ENCODE data around the gene SLC22A2. TPM values are rescaled to one million over a fixed set of nuclear protein-coding genes. Genes with fewer than 3 reads are reported as not detected.

The SLC22A2 gene
- total and polyA plus RNA-seq, 9 of the 15 experiments (the other 6 are each of a cell fraction or from before 2014, with no cell fraction given), result not detected

DNA sequence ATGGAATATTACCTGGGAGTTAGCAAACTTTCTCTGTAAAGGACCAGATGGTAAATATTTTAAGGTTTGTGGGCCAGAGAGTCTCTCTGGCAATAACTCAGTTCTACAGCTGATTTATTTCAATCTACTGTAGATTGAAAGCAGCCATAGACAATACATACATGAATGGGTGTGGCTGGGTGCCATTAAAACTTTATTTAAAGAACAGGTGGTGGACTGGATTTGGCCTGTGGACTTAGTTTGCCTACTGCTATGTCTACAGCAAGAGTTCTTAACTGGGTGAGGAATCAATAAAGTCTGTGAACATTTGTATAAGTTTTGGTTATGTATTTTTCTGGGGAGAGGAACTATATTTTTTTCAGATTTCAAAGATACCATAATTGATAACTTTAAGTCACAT, 55.1 kb downstream of the SLC22A2 start:
- ChIA-PET POLR2A (no interaction called here), CTCF (ENCODE audit: low intra/inter-chr PET ratio) (no interaction called here)
- BruUV-seq (replicated peaks), result no TSS peak
- no peak for FAIRE-seq
- H3K9me3 ChIP-seq (replicated peaks; ENCODE audit: control insufficient read depth, insufficient read depth, low read depth, low read length), result no peaks in the 10 kb centered on the region
- no peaks in the 10 kb centered on the region for H3K27me3 ChIP-seq (ENCODE audit: control insufficient read depth in 2 of 2, insufficient read depth in 2 of 2, low read length in 2 of 2)
- H3K9me1 ChIP-seq (ENCODE audit: control insufficient read depth, insufficient read depth, low read length), result no peaks in the 10 kb centered on the region
- no peaks in the 10 kb centered on the region for H3K79me2 ChIP-seq (ENCODE audit: control insufficient read depth, insufficient read depth, low read length)
- no peaks in the 10 kb centered on the region for H3K4me1 ChIP-seq (replicated peaks in 1 of 2; ENCODE audit: control insufficient read depth in 2 of 2, insufficient read depth in 2 of 2, low read length in 2 of 2)
- TF ChIP-seq, protein P1, sequence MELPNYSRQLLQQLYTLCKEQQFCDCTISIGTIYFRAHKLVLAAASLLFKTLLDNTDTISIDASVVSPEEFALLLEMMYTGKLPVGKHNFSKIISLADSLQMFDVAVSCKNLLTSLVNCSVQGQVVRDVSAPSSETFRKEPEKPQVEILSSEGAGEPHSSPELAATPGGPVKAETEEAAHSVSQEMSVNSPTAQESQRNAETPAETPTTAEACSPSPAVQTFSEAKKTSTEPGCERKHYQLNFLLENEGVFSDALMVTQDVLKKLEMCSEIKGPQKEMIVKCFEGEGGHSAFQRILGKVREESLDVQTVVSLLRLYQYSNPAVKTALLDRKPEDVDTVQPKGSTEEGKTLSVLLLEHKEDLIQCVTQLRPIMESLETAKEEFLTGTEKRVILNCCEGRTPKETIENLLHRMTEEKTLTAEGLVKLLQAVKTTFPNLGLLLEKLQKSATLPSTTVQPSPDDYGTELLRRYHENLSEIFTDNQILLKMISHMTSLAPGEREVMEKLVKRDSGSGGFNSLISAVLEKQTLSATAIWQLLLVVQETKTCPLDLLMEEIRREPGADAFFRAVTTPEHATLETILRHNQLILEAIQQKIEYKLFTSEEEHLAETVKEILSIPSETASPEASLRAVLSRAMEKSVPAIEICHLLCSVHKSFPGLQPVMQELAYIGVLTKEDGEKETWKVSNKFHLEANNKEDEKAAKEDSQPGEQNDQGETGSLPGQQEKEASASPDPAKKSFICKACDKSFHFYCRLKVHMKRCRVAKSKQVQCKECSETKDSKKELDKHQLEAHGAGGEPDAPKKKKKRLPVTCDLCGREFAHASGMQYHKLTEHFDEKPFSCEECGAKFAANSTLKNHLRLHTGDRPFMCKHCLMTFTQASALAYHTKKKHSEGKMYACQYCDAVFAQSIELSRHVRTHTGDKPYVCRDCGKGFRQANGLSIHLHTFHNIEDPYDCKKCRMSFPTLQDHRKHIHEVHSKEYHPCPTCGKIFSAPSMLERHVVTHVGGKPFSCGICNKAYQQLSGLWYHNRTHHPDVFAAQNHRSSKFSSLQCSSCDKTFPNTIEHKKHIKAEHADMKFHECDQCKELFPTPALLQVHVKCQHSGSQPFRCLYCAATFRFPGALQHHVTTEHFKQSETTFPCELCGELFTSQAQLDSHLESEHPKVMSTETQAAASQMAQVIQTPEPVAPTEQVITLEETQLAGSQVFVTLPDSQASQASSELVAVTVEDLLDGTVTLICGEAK (IDR thresholded peaks at IDR 0.05), result peak; percentile 51
- TF ChIP-seq, protein P1 (CRISPR knock-in tag; IDR thresholded peaks at IDR 0.05), result no peak
- TF ChIP-seq SRSF1 (IDR thresholded peaks at IDR 0.05; ENCODE audit: low read depth, low read length), result no peak
- in situ Hi-C loops (cut with MboI), result no loop called here
- H3K9ac ChIP-seq (ENCODE audit: insufficient read depth in 1 of 2, low read depth in 2 of 2, low read length in 2 of 2), result no peak overlapping the region
- no peak overlapping the region for H3K27ac ChIP-seq (ENCODE audit: extremely low read depth, low read depth, low read length)
- no peaks in the 10 kb centered on the region for H4K20me1 ChIP-seq (replicated peaks; ENCODE audit: control insufficient read depth, insufficient read depth, low read length)
- H3K4me3 ChIP-seq, result no peak overlapping the region
- no peak for DNase-seq (ENCODE audit: extremely low read depth in 1 of 4, low spot score in 3 of 4)
- H3K36me3 ChIP-seq (ENCODE audit: control insufficient read depth, insufficient read depth, low read length), result no peaks in the 10 kb centered on the region
- intact Hi-C loops (cut with micrococcal nuclease), result no loop called here
- no peak overlapping the region for H3K4me2 ChIP-seq (ENCODE audit: insufficient read depth, low read length)
- no peak overlapping the region for H2AFZ ChIP-seq (ENCODE audit: low read depth, low read length)
- no peak for ATAC-seq

Measured in K562 (cell line).